Naive thymus-derived CD8-positive, alpha-beta T cell (primary cell): ENCODE results near the gene OPRL1. TPM values are rescaled to one million over a fixed set of nuclear protein-coding genes. Genes with fewer than 3 reads are reported as not detected.
A peak's percentile ranks its signal among the peaks of the same experiment; 100 is the strongest.

Source experiments
- ATAC-seq, 2 donors: fragments of 150-1000 bp; cut with Tn5 transposase in 1 of 2; sonication (Bioruptor Pico), chemical (Tn5 transposase) in 1 of 2; 1 replicate in 1 of 2; 2 replicates in 1 of 2; pipeline ENCODE4 v1.10.0; 2021; ENCODE audit warnings: mild to moderate bottlenecking in 2 of 2, moderate library complexity in 2 of 2
- POLR2A ChIA-PET: fragments of 350-600 bp; sonication (Branson Sonifier 250); formaldehyde crosslinking; loops from one replicate; lab custom pipeline; 2021; ENCODE audit warnings: antibody characterized with exemption; lab: Charles Lee
- DNase-seq, 10 donors: peaks; one replicate each; pipeline versions ENCODE4 v3.0.0 to v3.0.0-alpha.2; 2020 to 2022
- H3K27ac Mint-ChIP-seq, 10 donors: one replicate each; pipeline ENCODE4 v1.8.0; 2020 to 2022; ENCODE audit warnings: mild to moderate bottlenecking in 10 of 10, mixed read lengths in 10 of 10, moderate library complexity in 4 of 10, inconsistent platforms in 1 of 10
- H3K27me3 Mint-ChIP-seq, 5 donors: one replicate each; pipeline ENCODE4 v1.8.0; 2021 to 2022; ENCODE audit warnings: mixed read lengths in 5 of 5
- H3K36me3 Mint-ChIP-seq, 3 donors: one replicate each; pipeline ENCODE4 v1.8.0; 2020 to 2022; ENCODE audit warnings: mixed read lengths in 3 of 3, mild to moderate bottlenecking in 2 of 3, inconsistent platforms in 1 of 3
- H3K4me1 Mint-ChIP-seq, 4 donors: one replicate each; pipeline ENCODE4 v1.8.0; 2021 to 2022; ENCODE audit warnings: mixed read lengths in 4 of 4
- H3K4me3 Mint-ChIP-seq, 10 donors: one replicate each; pipeline ENCODE4 v1.8.0; 2020 to 2022; ENCODE audit warnings: mild to moderate bottlenecking in 10 of 10, mixed read lengths in 10 of 10, moderate library complexity in 6 of 10, inconsistent platforms in 1 of 10
- H3K9me3 Mint-ChIP-seq, 9 donors: one replicate each; pipeline ENCODE4 v1.8.0; 2020 to 2022; ENCODE audit warnings: mixed read lengths in 9 of 9, mild to moderate bottlenecking in 3 of 9, inconsistent platforms in 1 of 9, moderate library complexity in 1 of 9
- polyA plus RNA-seq, 3 donors: library from polyadenylated mRNA; unstranded; fragments of 300-500 nt; fragmentation: Illumina TruSeq; gene quantifications; one replicate each; pipeline ENCODE4 v1.2.3, GENCODE V29; 2021
- total RNA-seq, 8 experiments: library from RNA in 2 of 8; stranded (reverse) in 2 of 8; gene quantifications; one replicate each; pipeline ENCODE4 v1.2.3 and lab custom pipeline; 2021 to 2026

The OPRL1 gene
- total and polyA plus RNA-seq, 5 experiments from 2014 or later, result 0.77 to 1.6 (median 0.91) TPM

GRCh38 chr20:64069614-64070243, 10.2 kb upstream of the OPRL1 start:
- no peak overlapping the region for H3K4me3 Mint-ChIP-seq
- POLR2A ChIA-PET, result interaction anchor here (1.0 to 4.9 kb wide), 2 partner anchors 8 to 89 kb away, joined by 3 to 47 read pairs; partner anchors contain the start of genes OPRL1, PRPF6 and RGS19
- H3K9me3 Mint-ChIP-seq, result no peaks in the 10 kb centered on the region
- H3K36me3 Mint-ChIP-seq, result peaks cover 0 to 16% (median 0%) of the 10 kb centered on the region in 3 donors
- H3K4me1 Mint-ChIP-seq, result peaks cover 16 to 47% (median 36%) of the 10 kb centered on the region in 4 donors
- no peak for ATAC-seq
- DNase-seq, result no peak
- peak overlapping the region in 1 of 10 donors; percentile 32 for H3K27ac Mint-ChIP-seq
- H3K27me3 Mint-ChIP-seq, result no peaks in the 10 kb centered on the region

- Mint-ChIP-seq H3K4me3 (no peak overlapping the region), H3K4me1 (peaks cover 14 to 43% (median 32%) of the 10 kb centered on the region in 4 donors)
- POLR2A ChIA-PET, result interaction anchor here (4.9 kb wide), 1 partner anchor 7 kb away, joined by 47 read pairs; the partner anchor contains the start of genes OPRL1 and RGS19
Observed at GRCh38 chr20:64070244-64070993, 9.5 kb upstream of the OPRL1 start.

GRCh38 chr20:64071341-64072332, 8.2 kb upstream of the OPRL1 start:
- peaks cover 0 to 31% (median 0%) of the 10 kb centered on the region in 3 donors for H3K36me3 Mint-ChIP-seq
- ATAC-seq (no peak), DNase-seq (no peak)
- peaks cover 9 to 35% (median 28%) of the 10 kb centered on the region in 4 donors for H3K4me1 Mint-ChIP-seq
- H3K9me3 Mint-ChIP-seq, result no peaks in the 10 kb centered on the region
- H3K27me3 Mint-ChIP-seq, result no peaks in the 10 kb centered on the region
- H3K4me3 Mint-ChIP-seq, result no peak overlapping the region
- POLR2A ChIA-PET, result interaction anchor here (1.2 to 1.3 kb wide), 5 partner anchors 9 to 446 kb away, joined by 3 to 5 read pairs (median 4); partner anchors contain the start of gene TCEA2
- peak overlapping the region in 3 of 10 donors; percentile 33 to 79 (median 59) for H3K27ac Mint-ChIP-seq

More at GRCh38 chr20:64070244-64070993, 9.5 kb upstream of the OPRL1 start:
- no peak for ATAC-seq
- no peak for DNase-seq
- no peaks in the 10 kb centered on the region for H3K9me3 Mint-ChIP-seq
- H3K27ac Mint-ChIP-seq, result peak overlapping the region in 2 of 10 donors; percentile 10 to 20
- H3K27me3 Mint-ChIP-seq, result no peaks in the 10 kb centered on the region
- peaks cover 0 to 22% (median 0%) of the 10 kb centered on the region in 3 donors for H3K36me3 Mint-ChIP-seq

GRCh38 chr20:64072498-64073063, 7.3 kb upstream of the OPRL1 start:
- H3K27ac Mint-ChIP-seq, result peak overlapping the region in 3 of 10 donors; percentile 6 to 61 (median 59)
- H3K36me3 Mint-ChIP-seq, result peaks cover 0 to 33% (median 0%) of the 10 kb centered on the region in 3 donors
- peaks cover 8 to 31% (median 26%) of the 10 kb centered on the region in 4 donors for H3K4me1 Mint-ChIP-seq
- no peaks in the 10 kb centered on the region for H3K9me3 Mint-ChIP-seq
- no peak overlapping the region for H3K4me3 Mint-ChIP-seq
- DNase-seq (no peak), ATAC-seq (no peak)
- POLR2A ChIA-PET, result interaction anchor here (1.2 to 1.3 kb wide), 5 partner anchors 8 to 447 kb away, joined by 3 to 5 read pairs (median 4); partner anchors contain the start of gene TCEA2
- no peaks in the 10 kb centered on the region for H3K27me3 Mint-ChIP-seq

GRCh38 chr20:64073476-64074183, 6.3 kb upstream of the OPRL1 start:
- POLR2A ChIA-PET, result interaction anchor here (1.6 kb wide), 1 partner anchor 11 kb away, joined by 4 read pairs; the partner anchor contains the start of gene TCEA2
- DNase-seq (no peak), ATAC-seq (no peak)
- no peak overlapping the region for H3K4me3 Mint-ChIP-seq
- H3K27ac Mint-ChIP-seq, result peak overlapping the region in 2 of 10 donors; percentile 4 to 19
- H3K27me3 Mint-ChIP-seq, result no peaks in the 10 kb centered on the region
- H3K36me3 Mint-ChIP-seq, result peaks cover 0 to 33% (median 0%) of the 10 kb centered on the region in 3 donors
- H3K4me1 Mint-ChIP-seq, result peaks cover 8 to 33% (median 30%) of the 10 kb centered on the region in 4 donors
- H3K9me3 Mint-ChIP-seq, result no peaks in the 10 kb centered on the region

- peak overlapping the region in 1 of 10 donors; percentile 34 for H3K27ac Mint-ChIP-seq
Observed at GRCh38 chr20:64074184-64074789, 5.6 kb upstream of the OPRL1 start.

GRCh38 chr20:64074963-64075362, 4.9 kb upstream of the OPRL1 start:
- Mint-ChIP-seq H3K9me3 (no peaks in the 10 kb centered on the region), H3K4me3 (no peak overlapping the region), H3K27ac (peak overlapping the region in 3 of 10 donors; percentile 36 to 85 (median 65)), H3K27me3 (no peaks in the 10 kb centered on the region), H3K36me3 (peaks cover 0 to 33% (median 0%) of the 10 kb centered on the region in 3 donors), H3K4me1 (peaks cover 9 to 35% (median 28%) of the 10 kb centered on the region in 4 donors)
- DNase-seq (no peak), ATAC-seq (no peak)
- POLR2A ChIA-PET, result interaction anchor here (1.6 kb wide), 1 partner anchor 12 kb away, joined by 4 read pairs; the partner anchor contains the start of gene TCEA2

More at GRCh38 chr20:64074184-64074789, 5.6 kb upstream of the OPRL1 start:
- ATAC-seq, result no peak
- peaks cover 9 to 35% (median 31%) of the 10 kb centered on the region in 4 donors for H3K4me1 Mint-ChIP-seq
- no peak for DNase-seq
- no peak overlapping the region for H3K4me3 Mint-ChIP-seq
- H3K9me3 Mint-ChIP-seq, result no peaks in the 10 kb centered on the region
- POLR2A ChIA-PET, result interaction anchor here (1.6 kb wide), 1 partner anchor 12 kb away, joined by 4 read pairs; the partner anchor contains the start of gene TCEA2
- H3K36me3 Mint-ChIP-seq, result peaks cover 0 to 33% (median 0%) of the 10 kb centered on the region in 3 donors
- H3K27me3 Mint-ChIP-seq, result no peaks in the 10 kb centered on the region

- Mint-ChIP-seq H3K4me3 (no peak overlapping the region), H3K4me1 (peaks cover 9 to 40% (median 33%) of the 10 kb centered on the region in 4 donors), H3K27me3 (no peaks in the 10 kb centered on the region), H3K27ac (peak overlapping the region in 7 of 10 donors; percentile 28 to 85 (median 63)), H3K9me3 (no peaks in the 10 kb centered on the region), H3K36me3 (peaks cover 0 to 33% (median 0%) of the 10 kb centered on the region in 3 donors)
- POLR2A ChIA-PET, result interaction anchor here (4.6 to 4.7 kb wide), 2 partner anchors 8 to 11 kb away, joined by 21 to 47 read pairs; no protein-coding TSS in a partner anchor
- DNase-seq (no peak), ATAC-seq (no peak)
Observed at GRCh38 chr20:64075556-64075955, 4.3 kb upstream of the OPRL1 start.

GRCh38 chr20:64076061-64076997, 3.6 kb upstream of the OPRL1 start:
- H3K9me3 Mint-ChIP-seq, result no peaks in the 10 kb centered on the region
- H3K36me3 Mint-ChIP-seq, result peaks cover 0 to 33% (median 0%) of the 10 kb centered on the region in 3 donors
- no peaks in the 10 kb centered on the region for H3K27me3 Mint-ChIP-seq
- H3K27ac Mint-ChIP-seq, result peak overlapping the region in 8 of 10 donors; percentile 15 to 88 (median 60)
- peak overlapping the region in 9 of 10 donors; percentile 14 to 95 (median 39) for H3K4me3 Mint-ChIP-seq
- POLR2A ChIA-PET, result interaction anchor here (0.6 to 4.7 kb wide), 8 partner anchors 9 to 120 kb away, joined by 3 to 47 read pairs (median 13); partner anchors contain the start of genes TCEA2 and UCKL1
- no peak for DNase-seq
- no peak for ATAC-seq
- H3K4me1 Mint-ChIP-seq, result peaks cover 9 to 48% (median 36%) of the 10 kb centered on the region in 4 donors
